ENCODE results near the gene CAPN9.
"Not testable (repeated sequence)": the region's sequence is repeated elsewhere in the genome, so short reads cannot be mapped to it uniquely, and the experiment has no call there.

The CAPN9 gene

GRCh38 chr1:230711245-230711644 lies 35.9 kb upstream of the CAPN9 start:
- no peak for DNase-seq

DNA sequence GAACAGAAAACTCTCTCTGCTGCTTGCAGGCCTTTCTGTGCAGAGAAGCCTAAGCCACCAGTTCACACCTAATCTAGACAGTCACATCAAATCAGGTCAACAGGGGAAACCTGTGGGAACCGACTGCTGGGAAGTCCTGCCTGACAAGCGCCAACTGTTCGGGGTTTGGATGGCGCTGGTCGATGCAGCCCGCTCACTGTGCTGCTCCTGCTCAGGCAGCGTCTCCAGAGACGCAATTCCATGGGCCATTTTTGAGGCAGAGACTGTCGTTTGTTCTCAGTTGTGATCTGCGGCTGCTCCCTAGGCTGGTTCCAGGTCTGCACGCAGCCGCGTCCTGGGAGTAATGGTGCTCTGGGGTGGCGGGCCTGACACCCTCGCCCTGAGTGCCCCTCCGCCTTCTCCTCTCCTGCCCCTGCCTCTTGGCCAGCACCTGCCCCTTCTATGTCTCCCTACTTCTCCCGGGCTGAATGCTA lies 34.7 kb upstream of the CAPN9 start:
- no peak for DNase-seq

DNA sequence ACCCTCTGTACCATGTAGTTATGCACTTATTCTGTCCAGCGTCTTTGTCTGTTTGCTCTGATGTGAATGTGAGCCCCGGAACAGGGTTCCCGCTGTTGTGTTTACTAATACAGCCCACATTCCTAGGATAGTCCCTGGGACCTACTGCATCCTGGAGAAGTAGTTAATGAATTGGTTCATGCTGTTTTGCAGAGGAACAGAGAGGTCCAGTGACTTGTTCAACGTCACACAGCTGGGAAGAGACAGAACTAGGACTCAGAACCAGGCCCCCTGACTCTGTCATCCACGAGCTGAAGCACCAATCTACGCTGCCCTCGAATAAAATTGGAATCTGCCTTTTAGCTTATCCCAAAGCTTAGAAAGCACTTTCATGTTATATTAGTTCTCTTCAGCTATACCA lies 34.0 kb upstream of the CAPN9 start:
- no peak for DNase-seq

DNA sequence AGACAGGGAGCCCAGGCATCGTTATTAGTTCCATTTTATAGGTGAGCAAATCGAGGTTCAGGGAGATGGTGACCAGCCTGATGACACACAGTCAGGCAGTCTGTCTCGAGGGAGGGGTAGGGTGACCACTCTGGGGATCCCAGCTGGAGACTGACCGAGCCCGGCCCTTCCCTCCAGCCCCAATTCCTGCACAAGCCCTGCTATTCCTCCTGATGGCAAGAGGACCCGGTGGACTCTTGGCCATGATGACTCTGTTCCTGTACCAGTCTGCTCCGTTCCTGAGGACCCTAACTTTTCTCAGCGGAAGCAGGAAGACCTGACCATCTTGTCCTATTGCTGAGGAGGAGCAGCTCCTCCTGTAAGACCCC lies 33.7 kb upstream of the CAPN9 start:
- no peak for DNase-seq

- DNase-seq: no peak
Observed at GRCh38 chr1:230713915-230714764, 33.0 kb upstream of the CAPN9 start, which contains the start of gene AGT. TSS of gene AGT (minus strand) at chr1:230714122. CDS start at chr1:230710823, 3,299 bp downstream.

DNA sequence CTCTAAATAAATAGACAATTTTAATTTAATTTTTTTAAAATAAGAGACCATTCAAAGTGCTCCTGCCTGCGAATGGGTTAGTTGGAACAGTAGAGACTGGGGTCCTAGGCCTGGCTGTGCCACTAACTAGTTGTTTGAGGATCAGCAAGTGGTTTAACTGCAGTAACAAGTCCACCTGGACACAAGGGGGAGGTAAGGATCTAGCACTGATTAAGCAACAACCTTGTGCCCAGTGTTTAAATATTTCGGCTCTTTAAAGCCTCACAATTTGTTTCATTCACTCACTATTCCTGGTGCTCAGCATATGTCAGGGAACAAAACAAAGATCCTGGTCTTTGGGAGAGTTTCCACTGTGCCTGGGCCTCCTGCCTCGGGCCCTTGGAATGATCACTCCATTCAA lies 31.7 kb upstream of the CAPN9 start:
- DNase-seq: no peak

DNA sequence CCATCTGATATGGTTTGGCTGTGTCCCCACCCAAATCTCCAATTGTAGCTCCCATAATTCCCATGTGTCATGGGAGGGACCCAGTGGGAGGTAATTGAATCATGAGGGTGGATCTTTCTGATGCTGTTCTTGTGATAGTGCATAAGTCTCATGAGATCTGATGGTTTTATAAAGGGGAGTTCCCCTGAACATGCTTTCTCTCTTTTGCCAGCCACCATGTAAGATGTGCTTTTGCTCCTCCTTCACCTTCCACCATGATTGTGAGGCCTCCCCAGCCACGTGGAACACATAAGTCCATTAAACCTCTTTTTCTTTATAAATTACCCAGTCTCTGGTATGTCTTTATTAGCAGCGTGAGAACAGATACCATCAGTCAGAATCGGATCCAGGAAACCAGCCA lies 30.7 kb upstream of the CAPN9 start:
- DNase-seq: not testable (repeated sequence)

GRCh38 chr1:230717251-230717650 lies 29.9 kb upstream of the CAPN9 start:
- no peak for DNase-seq

- not testable (repeated sequence) for DNase-seq
Observed at GRCh38 chr1:230721849-230722522, 25.2 kb upstream of the CAPN9 start.

- no peak for DNase-seq
Observed at GRCh38 chr1:230725256-230726012, 21.8 kb upstream of the CAPN9 start.

DNA sequence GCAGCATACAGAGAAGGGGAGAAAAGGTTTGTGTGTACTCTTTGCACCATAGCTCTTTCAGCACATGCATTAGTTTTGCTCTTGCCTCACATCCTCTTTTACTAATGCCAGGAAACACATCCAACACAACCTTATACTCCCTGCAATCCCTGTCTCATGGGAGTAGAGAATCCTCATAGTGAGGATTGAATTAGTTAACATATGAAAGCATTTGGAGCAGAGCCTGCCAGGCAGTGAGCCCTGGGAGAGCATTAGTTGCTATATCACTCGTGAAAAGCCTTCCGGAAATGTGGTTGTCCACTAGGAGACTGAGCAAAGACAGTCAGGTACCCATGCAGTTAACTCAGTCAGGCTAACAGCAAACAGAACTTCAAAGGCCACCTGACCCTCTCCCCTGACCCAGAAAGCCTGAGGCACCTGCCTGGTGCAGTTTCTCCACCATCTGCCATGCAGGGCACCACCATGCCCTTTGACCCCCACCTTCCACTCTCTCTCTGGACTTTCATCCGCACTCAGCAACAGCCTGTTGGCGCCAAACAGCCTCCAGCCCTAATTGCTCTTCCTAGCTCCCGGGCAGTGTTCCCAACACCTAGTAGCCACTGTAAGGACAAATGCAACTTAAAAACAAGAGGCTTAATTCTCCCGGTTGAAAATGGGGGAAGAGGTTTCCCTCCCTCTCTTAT lies 18.3 kb upstream of the CAPN9 start:
- no peak for DNase-seq

DNA sequence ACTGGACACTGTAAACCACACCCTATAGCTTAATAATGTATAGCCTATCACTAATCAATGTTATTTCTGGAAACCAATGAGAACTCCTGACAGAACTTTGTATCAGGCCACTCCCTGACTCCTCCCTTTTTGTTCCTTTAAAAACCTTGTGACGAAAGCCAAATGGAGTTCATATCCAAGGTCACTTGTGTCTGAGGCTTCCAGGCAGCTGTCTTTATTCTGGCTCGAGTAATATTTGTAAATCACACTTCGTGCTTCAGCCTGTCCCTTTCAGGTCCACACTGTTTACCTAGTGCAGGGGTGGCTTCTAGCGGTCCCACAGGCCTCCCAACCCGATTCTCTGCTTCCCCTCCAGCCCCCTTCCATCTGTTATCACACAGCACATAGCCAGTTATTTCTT lies 16.2 kb upstream of the CAPN9 start:
- no peak for DNase-seq

GRCh38 chr1:230735447-230735846 lies 11.7 kb upstream of the CAPN9 start:
- DNase-seq: no peak

DNA sequence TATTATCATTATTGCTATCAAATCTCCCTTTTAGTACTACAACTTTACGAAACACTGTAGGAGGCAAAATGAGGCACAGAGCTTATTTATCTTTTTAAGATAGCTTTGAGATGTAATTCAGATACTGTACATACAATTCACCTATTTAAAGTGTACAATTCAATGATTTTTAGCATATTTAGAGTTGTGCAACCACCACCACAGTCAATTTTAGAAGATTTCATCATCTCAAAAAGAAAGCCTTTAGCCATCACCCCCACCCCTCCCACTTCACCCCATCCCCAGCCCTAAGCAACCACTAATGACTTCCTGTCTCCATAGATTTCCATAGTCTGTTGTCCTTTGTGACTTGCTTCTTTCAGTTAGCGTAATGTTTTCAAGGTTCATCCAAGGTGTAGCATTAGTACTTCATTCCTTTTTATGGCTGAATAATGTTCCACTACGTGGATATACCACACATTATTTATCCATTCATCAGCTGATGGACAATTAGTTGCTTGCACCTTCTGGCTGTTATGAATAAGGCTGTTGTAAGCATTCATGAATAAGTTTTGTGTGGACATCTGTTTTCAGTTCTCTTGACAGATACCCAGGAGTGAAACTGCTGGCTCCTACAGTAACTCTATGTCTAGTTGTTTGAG lies 9.4 kb upstream of the CAPN9 start:
- no peak for DNase-seq

GRCh38 chr1:230739564-230740290 lies 7.5 kb upstream of the CAPN9 start:
- DNase-seq: no peak

DNA sequence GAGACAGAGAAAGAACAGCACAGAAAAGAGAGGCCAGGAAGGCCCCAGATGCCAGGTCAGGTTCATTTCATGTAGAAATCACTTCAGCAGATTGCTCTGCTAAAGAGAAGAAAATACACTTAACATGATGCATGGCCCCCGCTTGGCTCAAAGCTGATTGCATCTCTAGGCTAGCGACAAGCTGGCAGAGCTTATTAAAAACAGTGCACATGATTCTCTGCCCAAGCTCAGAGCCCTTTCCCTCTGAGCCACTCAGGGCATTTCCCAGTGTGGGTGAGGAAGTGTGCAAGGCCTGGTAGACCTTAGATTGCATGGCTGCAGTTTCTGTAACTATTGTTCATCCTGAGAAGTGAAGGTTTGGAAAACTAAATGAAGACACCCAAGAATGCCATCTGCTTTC lies 3.3 kb upstream of the CAPN9 start:
- no peak for DNase-seq

- no peak for DNase-seq
Observed at GRCh38 chr1:230744382-230744781, 2.8 kb upstream of the CAPN9 start.

DNA sequence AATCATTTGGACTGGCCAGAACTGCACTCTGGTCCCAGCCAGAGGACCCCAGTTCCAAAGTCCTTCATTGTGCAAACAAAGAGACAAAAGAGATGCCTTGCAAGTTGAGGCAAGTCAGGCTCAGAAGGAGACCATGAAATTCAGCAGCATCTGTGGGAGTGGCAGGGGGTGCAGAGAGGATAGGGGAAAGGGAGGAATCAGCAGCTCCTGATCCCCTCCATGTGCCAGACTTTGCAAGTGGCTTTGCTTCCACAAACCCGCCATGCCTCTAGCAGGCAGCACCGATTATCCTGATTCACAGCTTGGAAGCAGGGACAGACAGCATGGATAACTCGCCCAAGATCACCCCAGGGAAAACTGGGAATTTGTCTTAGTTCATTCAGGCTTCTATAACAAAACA lies 2.1 kb upstream of the CAPN9 start:
- no peak for DNase-seq

DNA sequence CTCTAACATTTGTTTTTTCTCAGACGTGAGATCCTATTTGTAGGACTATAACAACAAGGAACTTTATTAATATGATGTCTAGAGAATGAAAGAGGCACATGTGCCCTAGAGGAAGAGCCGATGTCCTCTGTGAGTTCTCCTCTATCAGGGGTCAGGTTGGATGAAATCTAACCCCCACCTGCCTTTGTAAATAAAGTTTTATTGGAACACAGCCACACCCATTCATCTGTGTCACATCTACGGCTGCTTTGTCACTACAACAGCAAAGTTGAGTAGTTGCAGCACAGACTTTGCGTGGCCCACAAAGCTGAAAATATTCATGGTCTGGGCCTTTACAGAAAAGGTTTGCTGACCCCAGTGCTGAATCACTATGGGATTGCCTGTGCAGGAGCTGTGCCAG lies 571 bp upstream of the CAPN9 start:
- DNase-seq: no peak

- no peak for DNase-seq
Observed at GRCh38 chr1:230747890-230748800, 957 bp downstream of the CAPN9 start.

DNA sequence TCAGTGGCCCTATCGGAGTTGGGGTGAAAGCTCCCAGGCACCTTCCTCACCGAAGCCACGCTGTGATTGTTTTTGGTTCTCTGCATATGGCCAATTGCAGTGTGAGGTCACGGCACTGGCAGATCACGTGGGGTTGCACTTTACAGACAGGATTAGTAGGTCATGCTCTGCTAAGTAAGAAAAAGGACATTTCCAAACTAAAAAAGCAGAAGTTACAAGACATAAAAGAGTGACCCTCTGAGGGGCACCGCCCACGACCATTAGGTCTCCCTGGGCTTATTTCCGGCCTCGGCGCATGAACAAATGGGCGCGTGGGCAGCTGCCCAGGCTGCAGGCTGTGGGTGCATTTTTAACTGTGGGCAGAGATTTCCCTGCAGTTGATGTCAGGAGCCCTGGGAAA lies 2.0 kb downstream of the CAPN9 start:
- DNase-seq: no peak

All from stimulated activated CD4-positive, alpha-beta T cell treated with anti-CD3 and anti-CD28 coated beads, Interleukin-4, amount 100 ng/mL, for 24 hours (primary cell).